HuH-7 (cell line): Measurements from ENCODE around the gene PLCL2.
"Not testable (repeated sequence)": the region's sequence is repeated elsewhere in the genome, so short reads cannot be mapped to it uniquely, and the experiment has no call there.

Experiments used
- DNase-seq: peaks from one replicate; pipeline ENCODE4 v3.0.0; 2011; ENCODE audit warnings: low spot score

PLCL2 gene

GRCh38 chr3:17119201-17120072 is 234.7 kb downstream of the PLCL2 start:
- no peak for DNase-seq

- no peak for DNase-seq
These were observed 235.4 kb downstream of the PLCL2 start for GRCh38 chr3:17120115-17120514.

GRCh38 chr3:17121336-17121735 is 236.6 kb downstream of the PLCL2 start:
- no peak for DNase-seq

GRCh38 chr3:17122758-17123157 is 238.0 kb downstream of the PLCL2 start:
- no peak for DNase-seq

- no peak for DNase-seq
These were observed 241.1 kb downstream of the PLCL2 start for GRCh38 chr3:17125738-17126442.

GRCh38 chr3:17128671-17129070 is 243.9 kb downstream of the PLCL2 start:
- DNase-seq = not testable (repeated sequence)

GRCh38 chr3:17129556-17129955 is 244.8 kb downstream of the PLCL2 start:
- DNase-seq = no peak

GRCh38 chr3:17130956-17131355 is 246.2 kb downstream of the PLCL2 start:
- DNase-seq = no peak

GRCh38 chr3:17132286-17133115 is 247.7 kb downstream of the PLCL2 start:
- DNase-seq = no peak

- DNase-seq = no peak
These were observed 249.1 kb downstream of the PLCL2 start for GRCh38 chr3:17133632-17134545.

- DNase-seq = no peak
These were observed 250.9 kb downstream of the PLCL2 start for GRCh38 chr3:17135696-17136095.

- DNase-seq = no peak
These were observed 251.5 kb downstream of the PLCL2 start for GRCh38 chr3:17136136-17136721.

- DNase-seq = no peak
These were observed 252.6 kb downstream of the PLCL2 start for GRCh38 chr3:17137321-17137826.

GRCh38 chr3:17138246-17139039 is 253.7 kb downstream of the PLCL2 start:
- DNase-seq = no peak
